ENCODE data around the gene OLFML2B.

GRCh38 chr1:162013289-162013688 lies 10.4 kb downstream of the OLFML2B start:
- TF ChIP-seq CTCF (IDR thresholded peaks at IDR 0.05), result no peak
- TF ChIP-seq POLR2A (IDR thresholded peaks at IDR 0.05), result no peak

Data from esophagus squamous epithelium (tissue), 4 donors.